Endometrium (tissue), 2 donors: ENCODE data around the gene BCAS2.
A peak's percentile ranks its signal among the peaks of the same experiment; 100 is the strongest.
"Not testable (repeated sequence)": the region's sequence is repeated elsewhere in the genome, so short reads cannot be mapped to it uniquely, and the experiment has no call there.

Experiments used
- FAIRE-seq: peaks from 2 replicates; lab custom pipeline; 2012; peaks lifted over from hg19 to GRCh38; lab: Jason Lieb, UNC
- donor health status: control.
- donor health status: control.

The BCAS2 gene

DNA sequence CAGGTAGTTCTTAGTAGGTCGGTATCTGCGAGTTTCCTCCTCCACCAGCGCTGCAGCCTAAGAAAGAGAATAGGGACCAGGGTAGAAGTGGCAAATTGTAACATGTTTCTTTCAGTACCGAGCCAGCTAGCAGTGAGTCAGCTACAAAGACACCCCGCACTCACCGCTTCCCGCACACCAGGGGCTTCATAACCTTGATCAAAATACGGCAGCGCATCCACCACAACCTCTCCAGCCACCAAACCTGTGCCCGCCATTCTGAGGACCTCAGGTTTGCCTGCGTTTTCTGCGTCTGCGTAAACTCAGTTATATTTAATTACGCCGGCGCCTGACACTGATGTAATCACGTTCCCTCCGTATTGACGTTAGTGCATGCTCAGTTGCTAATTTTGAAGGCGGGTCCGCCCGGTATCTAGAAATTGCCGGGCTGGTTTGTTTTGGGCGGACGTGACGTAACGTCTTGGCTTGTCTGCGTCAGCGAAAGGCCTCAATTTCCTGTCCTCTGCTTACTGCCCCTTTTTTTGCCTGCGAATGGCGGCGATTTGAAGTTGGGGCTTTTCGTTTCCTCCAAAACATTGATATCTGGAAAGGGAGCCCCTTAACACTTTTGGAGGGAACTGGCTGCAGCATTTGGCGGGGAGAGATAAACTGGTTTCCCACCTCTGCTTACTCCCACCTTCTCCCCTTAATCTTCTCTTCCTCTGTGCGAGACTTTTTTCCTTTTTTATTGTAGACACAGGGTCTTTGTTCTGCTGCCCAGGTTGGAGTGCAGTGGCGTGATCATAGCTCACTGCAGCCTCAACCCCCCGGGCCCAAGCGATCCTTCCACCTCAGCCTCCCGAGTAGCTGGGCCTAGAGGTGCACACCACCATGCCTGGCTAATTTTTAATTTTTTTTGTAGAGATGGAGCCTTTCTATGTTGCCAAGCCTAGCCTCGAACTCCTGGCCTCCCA is at the start of gene BCAS2:
TSS of gene BCAS2 (minus strand) at position 281 of the 953 bp plus-strand sequence. CDS start at position 257, 24 bp downstream.
- FAIRE-seq, result peak; percentile 99

DNA sequence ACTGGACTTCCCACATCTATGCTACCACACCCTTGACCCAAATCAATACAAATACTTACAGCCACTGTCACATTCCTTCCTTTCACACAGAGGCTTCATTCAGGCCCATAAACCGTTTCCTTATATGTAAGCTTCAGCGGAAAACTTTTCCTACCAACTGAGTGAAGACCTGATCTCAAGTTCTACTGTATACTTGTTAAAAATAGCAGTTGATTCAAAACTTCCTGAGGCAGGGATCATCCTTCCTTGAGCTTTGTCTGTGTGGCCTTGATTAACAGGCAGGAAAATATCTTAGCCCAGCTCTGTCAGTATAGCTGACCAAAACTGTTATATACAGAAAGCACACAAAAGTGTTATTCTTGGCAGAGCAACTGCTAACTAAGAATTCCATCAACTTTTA is 45.7 kb upstream of the BCAS2 start:
- FAIRE-seq, result no peak

DNA sequence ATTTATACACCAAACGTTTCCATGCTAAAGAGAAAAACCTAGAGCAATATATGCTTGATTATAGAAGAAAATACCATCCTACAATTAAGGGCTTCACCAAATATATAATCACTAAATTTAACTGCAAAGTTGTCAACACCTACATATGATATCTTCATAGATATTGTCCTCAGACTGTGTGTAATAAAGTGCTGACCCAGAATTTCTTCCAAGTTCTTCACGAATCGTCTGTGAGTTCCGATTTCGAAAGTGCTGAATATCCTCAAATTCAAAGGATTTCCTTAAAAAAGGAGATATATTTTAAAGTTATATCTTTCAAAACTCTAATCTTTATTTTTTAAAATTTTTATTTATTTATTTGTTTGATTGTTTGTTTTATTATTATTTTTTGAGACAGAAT is 41.9 kb upstream of the BCAS2 start:
- no peak for FAIRE-seq

- no peak for FAIRE-seq
Observed at GRCh38 chr1:114620419-114620818, 39.0 kb upstream of the BCAS2 start.

DNA sequence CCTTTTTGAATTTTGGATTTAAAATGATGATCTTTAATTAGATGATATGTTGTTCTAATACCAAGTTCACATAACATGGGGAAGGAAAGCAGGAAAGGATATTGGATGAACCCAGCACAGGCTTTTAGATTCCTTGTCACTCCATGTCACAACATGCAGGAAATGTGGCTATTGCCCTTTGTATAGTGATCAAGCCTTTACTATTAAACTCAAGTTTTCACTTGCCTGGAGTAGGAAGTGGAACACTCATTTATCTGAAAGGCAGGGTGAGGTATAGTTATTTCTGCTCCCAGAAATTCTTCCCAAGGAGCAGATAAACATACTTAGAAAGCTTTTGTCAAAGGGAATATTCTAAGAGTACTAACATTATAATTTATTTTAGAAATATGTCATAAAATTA is 37.2 kb upstream of the BCAS2 start:
- no peak for FAIRE-seq

DNA sequence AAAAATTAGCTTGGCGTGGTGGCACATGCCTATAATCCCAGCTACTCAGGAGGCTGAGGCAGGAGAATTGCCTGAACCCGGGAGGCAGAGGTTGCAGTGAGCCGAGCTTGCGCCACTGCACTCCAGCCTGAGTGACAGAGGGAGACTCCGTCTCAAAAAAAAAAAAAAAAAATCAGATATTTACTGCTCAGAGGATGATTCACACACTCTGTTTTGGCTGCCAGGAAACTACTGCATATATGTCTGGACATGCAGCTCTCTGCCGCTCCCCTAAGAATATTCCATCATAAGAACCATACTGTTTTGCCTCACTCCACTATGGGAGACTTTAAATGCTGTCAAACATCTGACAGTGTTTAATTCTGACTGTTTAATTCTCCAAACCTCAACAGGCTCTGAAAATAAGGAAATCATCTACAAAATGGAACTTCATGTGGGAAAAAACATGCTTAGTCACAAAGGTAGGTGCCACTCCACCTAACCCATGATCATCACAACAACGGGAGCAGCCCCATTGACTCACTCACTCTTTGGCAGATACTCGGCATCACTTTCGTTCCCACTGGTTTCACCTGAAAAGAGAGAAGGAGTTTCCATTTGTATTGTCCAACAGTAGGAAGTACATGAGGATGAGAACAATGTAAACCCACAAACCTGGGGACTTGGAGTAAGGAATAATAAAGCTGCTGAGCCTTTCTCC is 29.3 kb upstream of the BCAS2 start:
- FAIRE-seq, result no peak

DNA sequence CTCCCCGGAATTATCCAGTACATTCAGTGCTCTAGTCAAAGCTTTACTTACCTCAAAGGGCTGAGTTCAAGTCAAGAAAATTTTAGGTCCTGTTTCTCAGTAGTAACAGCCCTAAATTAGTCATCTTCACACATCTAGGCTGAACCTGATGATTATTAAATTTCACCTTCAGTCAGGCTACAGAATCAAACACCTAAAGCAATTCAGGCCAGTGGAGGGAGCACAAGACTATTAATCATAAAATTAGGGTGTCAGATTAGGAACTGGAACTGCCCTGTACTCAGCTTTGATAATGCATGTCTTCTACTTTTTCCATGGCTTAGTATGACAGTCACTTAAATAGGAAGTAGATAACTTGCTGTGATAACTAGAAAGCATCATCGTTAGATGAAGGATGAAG is 28.4 kb upstream of the BCAS2 start:
- FAIRE-seq, result no peak

GRCh38 chr1:114609026-114609425 is 27.6 kb upstream of the BCAS2 start:
- FAIRE-seq, result no peak

DNA sequence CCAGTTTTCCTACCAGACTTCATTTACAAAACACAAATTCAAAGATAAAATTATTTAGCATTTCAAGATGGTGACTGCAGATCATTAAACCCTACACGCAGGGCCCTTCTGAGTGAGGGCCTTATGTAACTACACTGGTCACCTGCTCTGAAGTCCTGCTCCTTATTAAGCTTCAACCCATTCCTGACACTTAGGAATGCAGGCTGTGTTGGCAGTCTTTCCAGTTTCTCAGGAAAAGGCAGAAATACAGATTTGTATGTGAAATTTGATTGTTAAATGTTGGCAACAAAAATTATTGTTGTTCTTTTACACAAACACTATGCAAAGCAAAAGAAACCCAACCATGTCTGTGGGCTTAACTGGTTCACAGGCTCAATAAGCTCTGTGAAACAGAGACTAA is 25.8 kb upstream of the BCAS2 start:
- no peak for FAIRE-seq

DNA sequence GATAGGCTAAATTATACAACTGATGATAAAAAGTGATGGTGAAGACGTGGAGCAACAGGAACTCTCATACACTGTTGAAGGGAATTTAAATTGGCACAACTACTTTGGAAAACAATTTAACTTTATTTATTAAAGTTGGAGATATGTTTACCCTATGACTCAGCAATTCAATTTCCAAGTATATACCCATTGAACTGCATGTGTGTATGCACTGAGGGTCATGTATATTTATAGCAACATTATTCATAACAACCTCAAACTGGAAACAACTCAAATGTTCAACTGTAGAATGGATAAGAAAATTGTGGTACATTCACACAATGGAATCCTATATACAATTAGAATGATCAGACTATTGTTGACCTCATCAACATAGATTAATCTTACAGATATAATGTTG is 16.5 kb upstream of the BCAS2 start:
- no peak for FAIRE-seq

GRCh38 chr1:114595602-114596001 is 14.2 kb upstream of the BCAS2 start:
- no peak for FAIRE-seq

DNA sequence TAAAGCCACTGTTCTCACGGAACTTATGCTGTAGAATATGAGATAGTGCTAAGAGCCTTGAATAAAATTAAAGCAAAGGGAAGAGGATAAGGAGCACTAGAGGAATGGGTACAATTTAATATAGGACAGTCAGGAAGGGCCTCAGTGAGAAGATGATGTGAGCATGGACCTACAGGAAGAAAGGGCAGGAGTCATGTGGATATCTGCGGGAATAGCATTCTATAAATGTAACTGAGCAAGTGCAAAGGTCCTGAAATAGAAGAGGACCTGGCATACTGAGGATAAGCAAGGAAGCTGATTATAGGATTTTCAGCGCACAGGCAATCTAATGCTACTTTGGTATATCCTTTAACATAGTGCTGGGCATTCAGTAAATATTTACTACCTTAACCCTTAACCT is 12.6 kb upstream of the BCAS2 start:
- FAIRE-seq, result no peak

DNA sequence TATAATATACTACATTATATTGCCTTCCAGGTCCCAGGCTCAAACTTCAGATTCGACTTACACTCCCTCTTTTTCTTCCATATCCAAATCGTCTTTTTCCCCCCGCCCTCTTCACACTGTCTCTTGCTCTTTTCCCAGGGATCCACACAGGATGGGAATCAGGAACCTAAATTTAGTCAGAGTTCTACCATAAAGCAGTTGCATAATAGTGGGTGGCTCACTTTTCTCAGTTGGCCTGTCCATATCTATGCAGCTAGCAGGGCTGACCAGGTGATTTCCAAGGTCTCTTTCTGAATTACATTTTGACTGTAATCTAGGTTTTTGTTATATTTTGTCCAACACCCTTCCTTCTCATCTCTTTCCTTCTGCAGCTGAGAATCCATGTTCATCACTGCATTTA is 7.7 kb upstream of the BCAS2 start:
- FAIRE-seq, result no peak

- no peak for FAIRE-seq
Observed at GRCh38 chr1:114588196-114588689, 6.8 kb upstream of the BCAS2 start.

DNA sequence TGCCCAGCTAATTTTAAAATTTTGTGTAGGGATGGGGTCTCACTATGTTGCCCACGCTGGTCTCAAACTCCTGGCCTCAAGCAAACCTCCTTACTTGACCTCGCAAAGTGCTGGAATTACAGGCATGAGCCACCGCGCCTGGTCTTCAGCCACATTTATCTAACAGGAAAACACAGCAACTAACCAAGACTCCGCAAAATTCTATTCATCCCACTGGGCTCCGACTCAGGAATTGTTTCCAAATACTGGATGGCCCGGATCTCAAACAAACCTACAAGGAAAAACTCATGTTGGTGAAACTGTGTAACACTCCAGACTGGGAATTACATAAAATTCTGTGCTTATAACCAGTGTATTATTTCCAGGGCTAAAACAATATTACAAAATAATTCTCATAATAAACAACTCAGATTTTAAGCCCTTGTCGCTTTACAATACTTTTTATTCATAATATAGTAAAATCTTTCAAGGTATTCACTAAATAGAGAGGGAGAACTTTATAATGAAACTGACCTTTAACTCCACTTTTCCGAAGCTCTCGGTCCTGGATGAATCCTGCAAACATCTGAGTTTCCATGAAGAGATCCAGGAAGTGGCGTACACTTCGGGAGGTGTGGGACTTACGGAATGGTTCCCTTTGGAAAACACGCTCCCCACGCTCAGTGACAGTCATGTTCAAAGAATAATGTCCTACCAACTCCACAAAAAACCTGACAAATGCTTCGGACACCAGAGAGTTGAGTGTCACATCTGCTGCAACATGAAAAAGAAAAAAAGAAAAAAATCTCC is 6.0 kb upstream of the BCAS2 start:
- FAIRE-seq, result no peak

DNA sequence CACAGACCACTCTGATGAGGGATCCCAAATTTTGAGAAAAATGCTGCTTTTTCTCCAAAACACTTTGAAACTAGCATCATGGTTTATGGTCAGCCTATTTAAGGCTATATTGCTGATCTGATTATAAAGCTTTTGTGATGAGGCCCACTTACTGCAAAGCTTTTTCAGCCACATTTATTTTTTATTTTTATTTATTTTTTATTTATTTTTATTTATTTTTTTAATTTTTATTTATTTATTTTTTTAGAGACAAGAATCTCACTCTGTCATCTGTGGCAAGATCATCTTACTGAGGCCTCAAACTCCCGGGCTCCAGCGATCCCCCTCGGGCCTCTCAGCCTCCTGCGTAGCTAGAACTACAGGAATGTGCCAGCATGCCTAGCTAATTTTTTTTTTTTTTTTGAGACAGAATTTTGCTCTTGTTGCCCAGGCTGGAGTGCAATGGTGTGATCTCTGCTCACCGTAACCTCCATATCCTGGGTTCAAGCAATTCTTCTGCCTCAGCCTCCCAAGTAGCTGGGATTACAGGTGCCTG is 5.2 kb upstream of the BCAS2 start:
- no peak for FAIRE-seq

GRCh38 chr1:114585231-114585630 is 3.8 kb upstream of the BCAS2 start:
- no peak for FAIRE-seq

DNA sequence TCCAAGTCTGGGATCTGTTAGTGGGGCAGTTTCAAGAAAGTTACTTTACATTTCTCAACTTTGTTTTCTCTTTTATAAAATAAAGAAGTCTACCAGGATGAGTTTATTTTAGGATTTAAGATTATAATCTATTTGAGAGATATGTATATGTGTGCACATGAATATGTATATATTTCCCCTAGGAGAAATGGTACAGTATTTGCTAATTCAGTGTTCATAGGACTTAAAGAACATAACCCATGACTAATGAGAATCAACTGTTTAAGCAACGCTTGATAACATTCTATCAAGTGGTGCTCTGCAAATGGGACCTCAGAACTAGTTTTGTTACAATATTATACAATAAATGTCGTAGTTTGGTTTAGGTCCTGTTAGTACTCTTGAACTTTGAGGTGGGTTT is 7.0 kb downstream of the BCAS2 start:
- FAIRE-seq, result no peak

GRCh38 chr1:114564141-114564540 is 17.3 kb downstream of the BCAS2 start:
- FAIRE-seq, result no peak

DNA sequence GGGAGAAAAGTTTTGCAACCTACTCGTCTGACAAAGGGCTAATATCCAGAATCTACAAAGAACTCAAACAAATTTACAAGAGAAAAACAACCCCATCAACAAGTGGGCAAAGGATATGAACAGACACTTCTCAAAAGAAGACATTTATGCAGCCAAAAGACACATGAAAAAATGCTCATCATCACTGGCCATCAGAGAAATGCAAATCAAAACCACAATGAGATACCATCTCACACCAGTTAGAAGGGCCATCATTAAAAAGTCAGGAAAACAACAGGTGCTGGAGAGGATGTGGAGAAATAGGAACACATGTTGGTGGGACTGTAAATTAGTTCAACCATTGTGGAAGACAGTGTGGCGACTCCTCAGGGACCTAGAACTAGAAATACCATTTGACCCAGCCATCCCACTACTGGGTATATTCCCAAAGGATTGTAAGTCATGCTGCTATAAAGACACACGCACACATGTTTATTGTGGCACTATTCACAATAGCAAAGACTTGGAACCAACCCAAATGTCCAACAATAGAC is 18.4 kb downstream of the BCAS2 start:
- FAIRE-seq, result not testable (repeated sequence)

DNA sequence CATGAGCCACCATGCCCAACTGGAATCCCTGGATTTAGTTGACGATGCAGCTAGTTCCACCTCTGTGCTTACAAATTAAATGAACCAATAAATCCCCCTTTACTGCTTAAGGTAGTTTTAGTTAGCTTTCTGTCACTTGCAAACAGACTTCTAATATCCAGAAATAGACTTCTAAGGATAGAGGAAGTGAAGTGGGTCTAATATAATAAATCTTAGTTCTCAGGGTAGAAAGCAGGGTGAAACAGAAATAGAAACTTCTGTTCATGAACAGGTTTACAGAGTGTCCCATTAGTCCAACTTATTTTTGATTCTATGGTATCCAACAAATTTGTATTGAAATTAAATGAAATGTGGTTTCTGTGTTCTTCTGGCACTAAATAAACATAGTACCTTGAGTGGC is 20.1 kb downstream of the BCAS2 start:
- no peak for FAIRE-seq

- no peak for FAIRE-seq
Observed at GRCh38 chr1:114559356-114559755, 22.1 kb downstream of the BCAS2 start.
